HT-29 (cell line): ENCODE measurements around the gene ANKRA2. TPM values are rescaled to one million over a fixed set of nuclear protein-coding genes. Genes with fewer than 3 reads are reported as not detected.
"Not testable (repeated sequence)": the region's sequence is repeated elsewhere in the genome, so short reads cannot be mapped to it uniquely, and the experiment has no call there.

Experiments
- DNase-seq: peaks from one replicate; pipeline ENCODE4 v3.0.0-alpha.2; 2015; ENCODE audit warnings: low spot score
- total RNA-seq: library from RNA; depleted of rRNA; stranded (reverse); fragments of >200 nt; shearing (Covaris generic); gene quantifications from 2 replicates; pipeline ENCODE4 v1.2.3, GENCODE V29; 2014

The ANKRA2 gene
- total RNA-seq, 1 experiment from 2014 or later = 5.7 TPM

DNA sequence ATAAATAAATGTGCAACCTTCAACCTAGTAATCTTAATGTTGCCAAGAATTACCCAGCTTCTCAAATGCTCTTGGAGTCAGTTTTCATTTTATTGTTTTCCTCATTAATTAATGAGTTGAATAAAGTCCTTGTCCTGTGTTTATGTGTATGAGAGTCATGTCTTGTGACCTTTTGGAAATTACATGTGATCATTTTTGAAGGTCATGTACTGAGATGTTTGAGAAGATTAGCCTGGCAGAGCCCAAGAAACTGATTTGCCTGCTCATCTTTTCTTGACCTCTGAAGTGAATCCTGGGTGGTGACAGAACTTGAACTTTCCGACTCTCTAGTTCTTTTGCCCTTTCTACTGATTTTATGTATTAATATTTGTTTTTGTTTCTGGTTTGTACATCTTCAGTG is 15.4 kb downstream of the ANKRA2 start:
- DNase-seq = no peak

DNA sequence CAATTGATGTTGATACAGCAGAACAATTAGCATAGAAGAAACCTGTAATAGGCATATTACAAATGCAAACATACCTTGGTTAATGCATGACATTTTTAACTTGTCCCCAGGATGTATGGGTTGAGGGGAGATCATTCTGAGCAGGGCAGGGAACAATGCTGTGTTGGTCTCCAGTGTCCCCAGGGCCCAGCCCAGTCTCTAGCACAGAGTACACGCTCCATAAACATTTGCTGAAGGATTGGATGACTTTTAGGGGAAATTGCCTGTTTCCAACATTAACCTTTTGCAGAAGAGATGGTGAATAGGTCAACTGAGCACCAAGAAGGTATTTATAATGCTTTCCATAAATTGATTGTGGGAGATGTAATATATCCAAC is 20.0 kb downstream of the ANKRA2 start:
- DNase-seq = no peak

DNA sequence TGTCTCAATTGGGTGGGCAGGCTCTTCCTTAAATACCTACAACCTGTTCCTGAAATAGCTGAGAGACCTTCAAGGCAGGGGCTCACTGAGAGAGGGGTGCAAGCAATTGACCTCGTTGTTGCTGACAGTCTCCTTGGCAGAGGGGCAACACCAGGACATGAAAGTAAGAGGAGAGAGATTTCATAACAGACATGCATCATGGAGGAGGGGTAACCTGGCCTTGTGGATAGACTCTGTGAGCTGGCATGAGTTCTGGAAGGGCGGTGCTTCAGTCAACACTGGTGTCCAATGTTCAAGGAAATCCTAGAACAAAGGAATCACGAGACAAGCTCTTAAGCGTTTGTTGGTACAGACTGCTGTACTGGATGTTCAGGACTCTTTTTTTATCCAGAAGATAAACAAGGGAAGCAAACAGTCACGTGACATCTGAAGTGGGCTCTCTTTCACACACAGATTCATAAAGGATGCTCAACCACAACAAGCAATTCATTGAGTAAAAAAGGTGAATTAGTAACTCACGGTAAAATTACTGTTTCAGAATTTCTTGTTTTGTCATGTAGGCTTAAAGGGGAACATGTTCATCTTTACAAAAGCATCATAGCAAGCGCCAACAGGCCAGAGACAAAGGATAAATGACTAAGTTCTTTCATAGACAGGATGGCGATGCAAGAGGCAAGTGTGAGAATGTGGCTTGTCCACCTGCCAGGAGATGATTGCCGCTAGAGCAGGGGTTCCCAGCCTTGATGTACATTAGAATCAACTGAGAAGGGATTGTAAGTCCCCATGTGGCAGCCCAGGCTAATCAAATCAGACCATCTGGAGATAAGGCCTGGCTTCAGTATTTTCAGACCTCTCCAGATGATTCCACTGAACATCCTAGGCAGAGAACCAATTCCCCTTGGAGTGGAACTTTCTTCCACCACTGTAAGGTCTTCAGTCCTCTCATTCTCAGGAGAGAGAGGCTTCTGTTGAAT is 20.7 kb downstream of the ANKRA2 start:
- peak; percentile 91 for DNase-seq

DNA sequence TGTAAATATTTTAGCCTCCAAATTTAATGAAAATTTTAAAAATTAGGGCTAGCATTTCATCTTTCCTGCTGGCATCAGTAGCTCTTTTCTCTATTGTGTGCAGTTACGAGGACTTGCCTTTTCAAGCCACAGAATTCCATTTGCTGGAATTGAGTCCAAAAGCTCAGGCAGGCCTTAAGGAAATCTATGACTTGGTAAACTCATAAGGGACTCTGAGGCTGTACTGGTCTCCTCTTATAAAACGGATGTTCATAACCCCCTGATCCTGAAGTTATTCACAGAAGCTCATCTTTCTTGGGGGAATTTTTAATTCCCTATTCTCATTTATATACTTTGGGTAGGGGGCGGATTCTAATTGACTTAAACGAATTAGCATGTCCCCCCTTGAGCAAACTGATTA is 23.4 kb downstream of the ANKRA2 start:
- peak; percentile 62 for DNase-seq

DNA sequence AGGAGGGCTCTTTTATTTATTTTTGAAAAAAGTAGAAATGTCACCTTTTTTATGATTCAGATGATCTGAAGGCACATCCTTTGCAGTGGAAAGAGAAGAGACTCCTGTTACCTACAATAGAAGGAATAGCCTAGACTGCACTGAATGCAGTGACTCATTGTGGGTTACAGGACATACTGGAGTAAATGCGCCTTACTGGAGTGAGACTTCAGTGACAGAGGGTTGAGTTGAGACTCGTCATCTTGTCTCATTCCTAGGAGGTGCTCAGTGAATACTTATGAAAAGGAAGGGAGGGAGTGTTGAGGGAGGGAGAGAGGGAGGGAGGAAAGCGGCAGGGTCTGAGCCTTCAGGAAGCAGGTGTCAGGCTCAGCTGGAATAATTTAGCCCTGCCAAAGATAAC is 25.2 kb downstream of the ANKRA2 start:
- peak; percentile 67 for DNase-seq

DNA sequence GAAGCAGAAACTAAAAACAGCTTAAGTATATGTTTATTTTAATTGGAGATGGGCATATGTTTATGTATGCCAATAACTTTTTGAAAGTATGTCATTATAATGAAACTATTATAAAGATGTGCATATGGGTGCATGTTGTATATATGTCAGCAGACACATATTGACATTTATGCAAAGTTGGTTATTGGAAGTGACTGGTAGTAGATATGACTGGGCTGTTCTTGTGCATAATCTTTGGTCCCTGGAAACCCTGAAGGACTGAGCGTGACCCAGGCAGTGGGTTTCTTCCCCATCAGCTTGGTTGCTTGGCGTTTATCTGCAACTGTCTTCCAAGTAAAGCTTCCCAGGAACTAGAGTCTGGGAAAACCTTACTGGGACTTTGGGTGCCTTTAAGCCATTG is 25.7 kb downstream of the ANKRA2 start:
- no peak for DNase-seq

DNA sequence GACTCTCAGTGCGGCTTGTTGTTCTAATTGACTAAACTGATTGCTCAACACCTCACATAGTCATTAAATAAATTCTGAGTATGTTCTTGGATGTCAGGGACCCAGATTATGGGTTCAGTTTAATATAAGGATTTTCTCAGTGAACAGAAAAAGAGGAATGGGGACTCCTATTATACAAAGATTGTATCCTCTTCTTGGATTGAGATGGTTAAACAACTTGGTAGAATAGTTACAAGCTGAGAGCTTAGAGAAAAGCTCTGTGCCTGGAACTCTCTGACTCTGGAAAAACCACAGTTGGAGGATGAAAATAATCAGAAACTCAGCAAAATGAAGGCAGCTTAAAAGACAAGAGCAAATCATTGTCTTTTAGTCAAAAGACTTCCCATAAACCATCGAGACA is 30.5 kb downstream of the ANKRA2 start:
- no peak for DNase-seq

DNA sequence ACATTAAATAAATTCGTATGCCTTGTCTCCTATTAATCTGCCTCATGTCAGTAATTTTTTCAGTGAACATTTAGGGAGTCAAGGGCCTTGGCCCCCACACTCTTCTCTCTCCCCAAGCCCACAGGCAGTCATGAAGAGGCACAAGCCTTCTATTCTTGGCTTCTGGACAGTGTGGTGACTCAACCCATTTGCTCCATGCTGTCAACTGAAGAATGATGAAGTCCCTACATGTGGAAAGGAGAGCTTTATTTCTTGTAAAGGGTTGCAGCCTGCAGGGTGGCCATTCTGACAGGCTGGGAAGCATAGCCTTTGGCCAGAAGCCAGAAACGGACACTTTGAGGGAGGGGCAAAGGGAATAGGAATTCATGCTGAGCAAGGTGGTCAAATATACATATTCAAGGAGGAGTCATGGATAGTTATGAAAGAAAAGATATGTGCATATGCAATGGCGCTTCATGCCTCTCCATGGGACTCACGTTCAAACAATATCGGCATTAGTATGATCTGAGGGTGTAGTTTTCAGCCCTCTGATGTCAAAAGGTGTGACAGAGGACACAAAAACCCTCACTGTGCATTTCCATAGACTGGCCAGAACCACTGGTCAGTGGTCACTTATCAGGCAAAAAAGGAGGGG is 31.3 kb downstream of the ANKRA2 start:
- DNase-seq = no peak

DNA sequence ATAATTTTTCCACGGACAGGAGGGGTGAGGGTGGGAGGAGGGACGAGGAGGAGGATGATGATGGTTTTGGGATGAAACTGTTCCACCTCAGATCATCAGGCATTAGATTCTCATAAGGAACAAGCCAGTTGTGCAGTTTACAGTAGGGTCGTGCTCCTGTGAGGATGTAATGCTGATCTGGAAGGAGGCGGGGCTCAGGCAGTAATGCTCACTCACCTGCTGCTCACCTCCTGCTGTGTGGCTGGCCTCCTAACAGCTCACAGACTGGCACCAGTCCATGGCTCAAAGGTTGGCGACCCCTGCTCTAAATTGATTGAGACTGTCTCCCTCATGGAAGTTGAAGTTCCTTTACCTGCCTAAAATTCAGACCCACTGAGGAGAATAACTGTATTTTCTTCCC is 33.2 kb downstream of the ANKRA2 start:
- DNase-seq = no peak

DNA sequence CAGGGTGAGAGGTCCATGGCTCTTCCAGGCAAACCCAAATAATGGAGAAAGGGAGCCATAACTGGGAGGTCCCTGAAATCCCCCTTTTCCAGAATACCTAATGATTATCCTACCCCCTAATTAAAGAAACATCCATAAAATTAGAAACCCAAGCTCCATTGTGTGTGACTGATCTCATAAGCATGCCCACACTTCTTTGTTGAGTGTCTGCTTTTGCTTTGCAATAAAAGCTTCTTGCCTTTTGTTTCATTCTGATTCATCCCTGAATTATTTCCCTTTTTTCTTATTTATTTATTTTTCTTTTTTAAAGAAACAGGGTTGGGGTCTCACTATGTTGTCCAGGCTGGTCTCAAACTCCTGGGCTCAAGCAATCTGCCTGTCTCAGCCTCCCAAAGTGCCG is 34.1 kb downstream of the ANKRA2 start:
- no peak for DNase-seq

DNA sequence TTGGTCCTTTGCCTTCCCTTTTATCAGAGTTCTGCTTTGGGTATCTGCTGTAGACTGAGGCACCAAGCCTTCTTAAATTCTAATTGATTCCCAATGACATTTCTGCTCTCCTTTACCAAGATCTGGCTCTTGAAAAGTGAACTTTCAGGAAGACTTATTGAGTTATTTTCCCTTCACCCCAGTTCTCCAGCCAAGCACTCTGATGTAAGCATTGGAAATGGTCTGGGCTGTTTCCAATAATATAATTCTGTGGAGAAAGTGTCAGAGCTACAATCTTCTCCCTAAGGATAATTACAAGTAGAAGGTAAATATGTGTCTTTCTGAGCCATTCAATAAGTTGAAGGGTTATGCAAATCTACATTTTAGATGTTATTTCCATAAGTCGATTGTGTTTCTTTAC is 36.4 kb downstream of the ANKRA2 start:
- DNase-seq = no peak

DNA sequence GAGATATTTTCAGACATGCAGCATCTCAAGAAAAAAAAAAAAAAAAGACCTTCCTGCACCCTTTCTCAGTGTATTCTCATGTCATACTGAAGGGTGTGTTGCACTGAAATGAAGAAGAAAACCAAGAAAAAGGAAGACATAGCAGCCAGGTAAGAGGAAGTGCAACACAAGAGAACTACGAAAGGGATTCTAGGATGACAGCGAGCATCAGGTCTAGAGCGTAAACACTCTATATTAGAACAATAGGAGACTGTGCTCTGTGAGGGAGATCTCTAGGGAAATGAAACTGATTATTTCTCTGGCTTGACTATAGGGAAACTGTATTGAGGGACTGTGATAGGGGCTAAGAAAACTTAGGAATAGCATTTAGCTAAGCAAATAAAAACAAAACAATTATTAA is 37.2 kb downstream of the ANKRA2 start:
- DNase-seq = no peak

DNA sequence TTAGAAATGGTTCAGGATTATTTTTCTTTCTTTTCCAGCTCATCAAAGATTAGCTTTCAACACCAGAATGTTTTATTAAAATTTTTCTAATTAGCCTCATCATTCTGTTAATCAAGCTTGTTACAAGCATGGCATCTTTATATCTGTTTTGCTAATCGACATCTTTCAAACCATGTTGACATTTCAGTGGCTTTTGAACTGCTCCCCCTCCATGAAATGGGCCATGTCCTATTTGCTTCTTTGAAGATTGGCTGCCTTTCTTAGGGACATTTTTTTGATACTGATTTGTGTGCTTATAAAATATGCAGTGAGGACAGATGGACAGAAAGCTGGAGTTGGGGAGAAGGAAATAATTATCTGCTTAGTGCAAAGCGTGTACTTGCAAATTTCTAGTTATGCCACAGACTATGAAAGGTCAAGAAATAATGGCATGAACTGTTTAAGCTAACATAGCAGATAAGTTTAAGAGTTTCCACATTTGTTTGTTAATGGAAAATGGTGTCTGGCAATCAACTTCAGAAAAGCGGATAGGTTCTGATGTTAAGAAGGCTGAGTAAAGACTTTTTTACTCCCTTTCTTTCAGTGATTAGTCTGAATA is 39.7 kb downstream of the ANKRA2 start:
- DNase-seq = no peak

DNA sequence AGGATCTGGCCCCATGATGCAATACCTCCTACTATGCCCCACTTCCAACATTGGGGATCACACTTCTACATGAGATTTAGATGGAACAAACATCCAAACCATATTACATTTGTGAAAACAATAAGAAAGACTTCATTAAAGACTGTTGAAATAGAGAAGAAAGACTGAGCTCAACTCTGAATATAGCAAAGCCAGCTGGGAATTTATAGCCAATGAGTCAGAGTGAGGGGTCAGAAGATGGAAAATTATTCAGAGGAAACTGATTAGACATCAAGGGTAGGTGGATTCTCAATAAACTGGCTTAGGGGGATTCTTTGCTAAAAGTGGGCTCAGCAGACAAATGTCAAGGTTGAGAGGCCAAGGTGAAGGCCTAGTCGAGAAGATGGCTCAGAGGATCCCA is 41.6 kb downstream of the ANKRA2 start:
- DNase-seq = no peak

DNA sequence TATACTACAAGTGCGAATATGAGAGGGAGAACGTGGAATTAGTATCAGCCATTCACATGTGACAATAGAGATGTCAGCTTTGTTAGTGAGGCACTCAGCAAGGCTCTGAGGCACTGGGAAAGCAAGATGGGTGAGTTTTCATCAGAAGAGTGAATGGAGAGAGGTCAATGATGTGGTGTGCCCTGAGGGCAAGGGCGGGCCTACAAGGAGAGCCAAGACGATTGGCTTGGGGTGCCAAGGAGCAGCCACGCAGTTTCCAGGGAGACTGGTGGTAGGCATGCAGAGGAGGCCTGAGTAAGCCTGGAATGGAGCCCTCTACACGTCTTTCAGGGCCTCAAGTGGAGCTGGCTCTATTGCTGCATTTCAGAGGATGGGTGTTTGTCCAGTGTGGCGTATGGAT is 42.5 kb downstream of the ANKRA2 start:
- DNase-seq = no peak

DNA sequence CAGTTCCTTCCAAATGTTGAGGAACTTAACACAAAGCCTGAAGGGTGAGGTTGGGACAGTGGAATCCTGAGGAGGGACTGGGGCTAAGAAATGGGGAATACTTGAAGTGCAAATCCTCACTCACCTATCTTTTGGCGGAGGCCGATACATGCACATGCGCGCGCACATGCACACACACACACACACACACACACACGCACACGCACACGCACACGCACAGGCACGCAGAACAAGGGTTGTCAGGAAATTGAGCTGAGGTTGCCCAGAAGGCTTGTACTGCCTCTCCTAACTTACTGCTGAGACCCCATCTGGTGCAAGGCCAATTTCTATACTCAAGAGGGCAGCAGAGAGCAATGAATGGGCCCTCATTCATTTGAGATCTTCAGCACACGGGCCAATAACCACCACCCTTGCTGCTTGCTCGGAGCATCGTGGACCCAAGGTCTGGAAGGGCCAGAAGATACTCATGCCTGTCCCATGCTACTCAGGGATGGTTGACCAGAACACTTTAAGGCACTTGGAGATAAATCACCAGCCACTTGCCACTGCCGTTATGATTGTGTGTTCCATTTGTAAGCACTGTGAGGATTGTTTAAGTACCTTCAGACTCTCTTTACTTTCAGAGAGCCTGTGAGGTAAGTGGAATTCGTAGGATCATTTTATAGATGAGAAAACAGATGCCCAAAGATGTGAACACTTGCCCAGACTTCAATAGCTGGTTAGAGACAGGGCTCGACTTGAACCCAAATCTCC is 45.7 kb downstream of the ANKRA2 start:
- DNase-seq = peak; percentile 95

DNA sequence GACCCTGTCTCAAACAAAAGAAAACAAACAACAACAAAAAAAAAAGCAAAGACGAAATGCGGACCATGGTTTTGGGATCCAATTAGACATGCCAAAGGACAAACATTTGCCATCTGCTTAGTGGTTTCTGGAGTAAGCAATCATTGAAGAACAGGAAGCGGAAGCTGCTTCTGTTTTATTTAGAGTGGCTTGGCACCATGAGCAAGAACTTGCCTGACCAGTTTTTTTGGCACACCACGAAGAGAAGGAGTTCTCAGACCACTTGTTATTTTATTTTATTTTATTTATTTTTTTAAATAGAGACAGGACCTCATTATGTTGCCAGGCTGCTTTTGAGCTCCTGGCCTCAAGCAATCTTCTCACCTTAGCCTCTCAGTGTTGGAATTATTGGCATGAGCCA is 50.2 kb downstream of the ANKRA2 start:
- DNase-seq = peak; percentile 57

DNA sequence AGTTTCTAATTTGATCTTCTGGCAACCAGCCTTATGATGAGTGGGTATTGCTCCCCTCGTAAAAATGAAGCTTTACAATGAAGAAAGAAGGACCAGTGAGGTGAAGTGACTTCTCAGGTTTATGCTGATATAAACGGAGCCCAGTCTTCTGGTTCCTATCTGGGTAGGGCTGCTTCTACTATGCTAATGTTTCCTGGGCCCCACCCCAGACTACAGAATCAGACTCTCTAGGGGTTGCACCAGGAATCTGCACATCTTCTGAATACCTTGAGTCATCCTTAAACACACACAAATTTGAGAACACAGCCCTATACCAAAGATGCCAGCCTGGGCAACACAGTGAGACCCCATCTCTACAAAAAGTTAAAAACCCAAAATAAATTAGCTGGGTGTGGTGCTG is 51.0 kb downstream of the ANKRA2 start:
- no peak for DNase-seq

DNA sequence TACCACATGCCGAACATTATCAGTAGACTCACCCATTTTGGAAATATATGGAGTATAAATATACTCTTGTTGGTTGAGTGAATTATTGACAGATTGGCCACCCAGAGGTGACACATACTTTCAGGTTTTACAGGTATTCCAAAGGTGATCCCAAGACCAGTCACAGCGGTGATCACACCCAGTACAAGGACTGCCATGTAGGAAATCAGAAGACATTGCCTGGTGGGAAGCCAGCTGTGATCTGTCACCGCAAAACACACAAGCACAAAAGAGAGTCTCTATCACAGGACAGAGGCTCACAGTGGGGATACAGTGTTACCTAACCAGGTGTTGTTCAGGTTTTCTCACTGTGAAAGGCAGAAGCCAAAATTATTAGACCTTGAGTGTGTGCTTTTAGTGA is 51.4 kb downstream of the ANKRA2 start:
- DNase-seq = peak; percentile 71

DNA sequence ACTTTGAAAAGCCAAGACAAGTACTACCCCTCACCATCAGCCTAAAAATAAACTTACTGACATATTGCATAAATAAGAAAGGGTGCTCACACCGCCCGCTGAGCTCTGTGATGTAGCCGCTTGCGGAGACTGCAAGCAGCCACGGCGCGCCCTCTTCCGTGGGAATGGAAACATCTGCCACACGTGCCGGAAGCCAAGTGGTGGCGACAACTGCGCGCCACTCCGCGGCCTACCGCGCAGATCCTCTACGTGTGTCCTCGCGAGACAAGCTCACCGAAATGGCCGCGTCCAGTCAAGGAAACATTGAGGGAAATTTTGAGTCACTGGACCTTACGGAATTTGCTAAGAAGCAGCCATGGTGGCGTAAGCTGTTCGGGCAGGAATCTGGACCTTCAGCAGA is 56.9 kb downstream of the ANKRA2 start:
- not testable (repeated sequence) for DNase-seq

DNA sequence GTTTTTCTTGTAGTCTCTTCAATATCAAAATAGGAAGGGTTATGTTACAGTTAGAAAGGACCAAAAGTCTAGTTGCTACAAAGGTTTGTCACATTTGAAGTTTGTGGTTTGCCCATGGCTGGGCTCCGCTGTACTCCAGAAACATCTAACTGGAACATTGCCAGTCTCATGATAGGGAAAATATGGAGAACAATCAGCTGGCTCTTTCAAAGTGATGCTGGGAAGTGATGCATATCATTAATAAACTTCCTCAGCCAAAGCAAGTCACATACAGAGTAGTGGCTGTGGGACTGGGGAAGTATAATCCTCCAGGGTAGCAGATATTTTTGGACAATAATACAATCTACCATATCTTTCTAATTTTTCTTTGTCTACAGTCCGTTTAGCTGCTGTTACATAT is 58.4 kb downstream of the ANKRA2 start:
- no peak for DNase-seq

DNA sequence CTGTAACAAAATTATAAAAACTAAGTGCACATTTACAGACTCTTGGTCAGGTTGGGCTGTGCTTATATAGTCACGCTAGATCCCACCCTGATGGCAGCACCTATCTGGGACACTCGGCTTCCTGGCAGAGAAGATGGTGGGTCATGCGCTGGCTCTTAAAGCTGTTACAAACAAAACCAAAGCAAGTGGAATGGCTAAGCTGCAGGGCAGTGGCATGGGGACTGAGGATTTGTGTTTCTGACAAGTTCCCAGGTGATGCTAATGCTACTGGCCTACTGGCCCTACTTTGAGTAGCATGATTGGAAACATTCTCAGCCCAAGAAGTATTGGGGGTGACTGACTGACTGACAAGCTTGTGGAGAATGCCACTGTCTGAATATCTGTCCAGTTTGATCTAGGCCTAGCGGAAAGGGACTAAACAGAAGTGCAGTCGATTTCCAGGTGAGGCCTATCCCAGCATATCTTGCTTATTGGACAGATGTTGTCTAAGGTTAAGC is 58.9 kb downstream of the ANKRA2 start:
- DNase-seq = no peak
